NCI-H748 treated with DMSO at 0.1 percent for 48 hours (cell line): ENCODE measurements around the gene PNN.
"Not testable (repeated sequence)": the region's sequence is repeated elsewhere in the genome, so short reads cannot be mapped to it uniquely, and the experiment has no call there.

Experiments used
- DNase-seq: peaks from one replicate; lab custom pipeline; 2025; lab: John Stamatoyannopoulos, UW

The PNN gene

DNA sequence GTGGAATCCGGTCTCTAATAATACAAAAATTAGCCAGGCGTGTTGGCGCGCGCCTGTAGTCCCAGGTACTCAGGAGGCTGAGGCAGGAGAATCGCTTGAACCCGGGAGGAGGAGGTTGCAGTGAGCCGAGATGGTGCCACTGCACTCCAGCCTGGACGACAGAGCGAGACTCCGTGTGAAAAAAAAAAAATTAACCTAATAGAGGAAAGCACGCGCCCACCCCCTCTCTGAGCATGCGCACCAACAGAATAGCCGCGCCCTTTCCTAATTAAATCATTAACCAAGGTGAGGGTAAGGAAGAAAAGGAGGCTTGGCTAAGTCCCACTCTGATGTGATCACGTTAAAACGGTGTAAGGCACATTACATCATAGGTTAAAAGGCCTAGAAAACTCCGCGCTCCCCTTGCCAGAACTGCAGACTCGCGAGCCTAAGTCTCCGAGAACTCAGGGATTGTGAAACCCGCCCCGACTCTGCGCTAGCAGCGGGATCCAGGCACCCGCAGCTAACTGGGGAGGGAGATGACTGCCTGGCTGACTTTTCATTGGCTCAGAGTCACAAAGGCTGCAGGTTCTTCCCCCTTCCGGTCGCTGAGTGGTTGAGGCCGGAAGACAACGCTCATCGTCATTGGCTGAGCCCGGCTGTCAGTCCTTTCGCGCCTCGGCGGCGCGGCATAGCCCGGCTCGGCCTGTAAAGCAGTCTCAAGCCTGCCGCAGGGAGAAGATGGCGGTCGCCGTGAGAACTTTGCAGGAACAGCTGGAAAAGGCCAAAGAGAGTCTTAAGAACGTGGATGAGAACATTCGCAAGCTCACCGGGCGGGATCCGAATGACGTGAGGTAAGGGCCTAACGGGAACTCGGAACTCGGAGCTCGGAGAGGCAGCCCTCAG, at the start of gene PNN:
PNN (plus strand) TSS at position 695 of the 885 bp plus-strand sequence; CDS start at position 721, 26 bp downstream.
- peak; percentile 97 for DNase-seq

DNA sequence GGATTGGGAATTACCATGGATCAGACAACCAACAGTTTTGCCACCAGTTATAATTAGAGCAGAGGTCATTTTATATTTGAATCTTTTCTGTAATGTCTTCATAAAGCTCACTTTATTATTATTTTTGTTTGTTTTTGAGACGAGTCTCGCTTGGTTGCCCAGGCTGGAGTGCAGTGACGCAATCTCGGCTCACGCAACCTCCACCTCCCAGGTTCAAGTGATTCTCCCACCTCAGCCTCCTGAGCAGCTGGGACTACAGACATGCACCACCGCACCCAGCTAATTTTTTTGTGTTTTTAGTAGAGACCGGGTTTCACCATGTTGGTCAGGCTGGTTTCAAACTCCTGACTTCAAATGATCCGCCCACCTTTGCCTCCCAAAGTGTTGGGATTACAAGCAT, 37.2 kb upstream of the PNN start:
- not testable (repeated sequence) for DNase-seq

- DNase-seq, result no peak
Observed at GRCh38 chr14:39138440-39138839, 36.6 kb upstream of the PNN start.

DNA sequence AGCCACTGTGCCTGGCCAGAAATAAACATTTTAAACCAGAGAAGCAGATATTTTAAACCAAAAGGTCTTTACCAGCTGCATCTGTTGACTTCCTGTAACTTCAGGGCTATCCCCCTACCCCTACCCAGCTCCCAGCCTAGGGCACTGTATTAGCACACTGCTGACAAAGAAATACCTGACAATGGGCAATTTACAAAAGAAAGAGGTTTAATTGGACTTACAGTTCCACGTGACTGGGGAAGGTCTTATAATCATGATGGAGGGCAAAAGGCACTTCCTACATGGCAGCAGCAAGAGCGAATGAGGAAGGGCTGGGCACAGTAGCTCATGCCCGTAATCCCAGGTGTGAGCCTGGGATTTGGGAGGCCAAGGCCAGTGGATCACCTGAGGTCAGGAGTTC, 34.9 kb upstream of the PNN start:
- no peak for DNase-seq

DNA sequence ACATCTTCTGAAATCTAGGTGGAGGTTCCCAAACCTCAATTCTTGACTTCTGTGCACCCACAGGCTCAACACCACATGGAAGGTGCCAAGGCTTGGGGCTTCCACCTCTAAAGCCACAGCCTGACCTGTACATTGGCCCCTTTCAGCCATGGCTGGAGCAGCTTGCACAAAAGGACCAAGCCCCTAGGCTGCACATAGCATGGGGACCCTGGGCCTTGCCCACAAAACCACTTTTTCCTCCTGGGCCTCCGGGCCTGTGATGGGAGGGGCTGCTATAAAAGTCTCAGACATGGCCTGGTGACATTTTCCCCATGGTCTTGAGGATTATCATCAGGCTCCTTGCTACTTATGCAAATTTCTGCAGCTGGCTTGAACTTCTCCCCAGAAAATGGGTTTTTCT, 33.4 kb upstream of the PNN start:
- not testable (repeated sequence) for DNase-seq

DNA sequence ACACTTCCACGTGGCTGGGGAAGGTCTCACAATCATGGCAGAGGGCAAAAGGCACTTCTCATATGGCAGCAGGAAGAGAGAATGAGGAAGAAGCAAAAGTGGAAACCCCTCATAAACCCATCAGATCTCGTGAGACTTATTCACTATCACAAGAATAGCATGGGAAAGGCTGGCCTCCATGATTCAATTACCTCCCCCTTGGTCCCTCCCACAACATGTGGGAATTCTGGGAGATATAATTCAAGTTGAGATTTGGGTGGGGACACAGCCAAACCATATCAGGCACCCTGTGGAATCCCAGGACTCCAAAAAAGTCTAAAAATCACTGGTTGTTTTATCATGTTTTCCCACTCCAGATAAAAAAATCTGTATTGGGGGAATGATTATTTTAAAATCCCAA, 31.8 kb upstream of the PNN start:
- not testable (repeated sequence) for DNase-seq

DNA sequence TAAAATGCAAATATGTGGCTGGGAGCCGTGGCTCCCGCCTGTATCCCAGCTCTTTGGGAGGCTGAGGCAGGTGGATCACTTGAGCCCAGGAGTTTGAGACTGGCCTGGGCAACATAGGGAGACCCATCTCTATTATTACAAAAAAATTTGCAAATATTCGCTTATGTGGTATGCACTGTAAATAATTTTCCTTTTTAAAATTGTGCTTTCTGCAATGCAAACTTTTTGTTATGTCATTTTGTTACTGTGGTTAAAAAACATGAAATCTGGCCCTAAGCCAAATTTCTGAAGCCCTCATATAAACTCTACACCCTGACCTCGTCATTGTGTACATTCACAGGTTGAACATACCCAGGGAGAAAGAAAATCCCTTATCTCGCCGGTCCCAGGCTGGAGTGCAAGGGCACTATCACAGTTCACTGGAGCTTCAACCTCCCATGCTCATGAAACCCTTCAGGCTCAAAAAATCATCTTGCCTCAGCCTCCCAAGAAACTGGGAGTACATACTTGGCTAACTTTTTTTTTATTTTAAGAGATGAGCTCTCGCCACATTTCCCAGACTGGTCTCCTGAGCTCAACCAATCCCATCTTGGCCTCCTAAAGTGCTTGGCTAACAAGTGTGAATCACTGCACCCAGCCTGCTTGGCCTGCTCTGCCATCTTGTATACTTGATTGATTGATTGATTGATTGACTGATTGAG, 29.6 kb upstream of the PNN start:
- DNase-seq, result no peak

GRCh38 chr14:39154594-39155189, 20.4 kb upstream of the PNN start:
- DNase-seq, result no peak

DNA sequence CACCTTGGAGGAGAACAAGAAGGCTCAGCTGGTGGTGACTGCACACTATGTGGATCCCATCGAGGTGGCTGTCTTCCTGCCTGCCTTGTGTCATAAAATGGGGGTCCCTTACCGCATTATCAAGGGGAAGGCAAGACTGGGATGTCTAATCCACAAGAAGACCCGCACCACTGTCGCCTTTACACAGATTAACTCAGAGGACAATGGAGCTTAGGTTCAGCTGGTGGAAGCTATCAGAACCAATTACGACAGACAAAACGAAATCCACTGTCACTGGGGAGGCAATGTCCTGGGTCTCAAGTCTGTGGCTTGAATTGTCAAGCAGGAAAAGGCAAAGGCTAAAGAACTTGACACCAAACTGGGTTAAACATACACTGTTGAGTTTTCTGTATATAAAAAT, 17.6 kb upstream of the PNN start:
- DNase-seq, result no peak

GRCh38 chr14:39158222-39158858, 16.7 kb upstream of the PNN start:
- DNase-seq, result no peak

- DNase-seq, result no peak
Observed at GRCh38 chr14:39160494-39160893, 14.6 kb upstream of the PNN start.

- not testable (repeated sequence) for DNase-seq
Observed at GRCh38 chr14:39167797-39168320, 7.2 kb upstream of the PNN start.

- DNase-seq, result no peak
Observed at GRCh38 chr14:39168591-39168990, 6.5 kb upstream of the PNN start.

DNA sequence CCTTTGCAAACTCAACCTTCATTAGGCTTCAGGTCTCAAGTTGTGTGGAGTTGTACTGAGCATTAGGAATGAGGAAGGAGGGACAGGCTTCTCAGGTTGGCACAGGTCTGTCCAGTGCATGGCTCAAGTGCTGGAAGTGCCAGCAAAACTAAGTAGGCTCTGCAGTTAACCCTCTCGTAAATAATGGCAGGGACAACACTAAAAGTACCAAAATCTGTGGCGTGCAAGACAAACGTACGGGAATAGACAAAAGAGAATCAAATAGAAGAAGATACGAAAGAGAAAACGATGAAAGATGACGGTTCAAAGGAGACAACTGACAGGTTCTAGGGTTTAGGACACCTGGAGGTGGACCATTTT, 5.5 kb upstream of the PNN start:
- DNase-seq, result no peak

DNA sequence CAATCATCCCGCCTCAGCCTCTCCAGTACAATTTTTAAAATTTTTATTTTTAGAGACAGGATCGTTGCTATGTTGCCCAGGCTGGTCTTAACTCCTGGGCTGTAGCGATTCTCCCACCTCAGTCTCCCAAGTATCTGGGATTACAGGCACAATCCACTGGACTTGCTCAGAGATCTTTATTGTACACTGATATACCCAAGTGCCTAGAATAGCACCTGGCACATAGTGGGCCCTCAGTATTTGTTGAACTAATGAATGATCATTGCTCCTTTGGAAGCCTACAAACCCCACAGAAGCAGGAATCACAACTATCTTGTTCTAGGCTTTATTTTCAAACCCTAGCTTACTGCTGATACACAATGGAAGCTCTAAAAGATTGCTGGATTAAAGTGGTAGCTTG, 1.9 kb upstream of the PNN start:
- no peak for DNase-seq

GRCh38 chr14:39175445-39176262, 600 bp downstream of the PNN start:
- DNase-seq, result no peak

DNA sequence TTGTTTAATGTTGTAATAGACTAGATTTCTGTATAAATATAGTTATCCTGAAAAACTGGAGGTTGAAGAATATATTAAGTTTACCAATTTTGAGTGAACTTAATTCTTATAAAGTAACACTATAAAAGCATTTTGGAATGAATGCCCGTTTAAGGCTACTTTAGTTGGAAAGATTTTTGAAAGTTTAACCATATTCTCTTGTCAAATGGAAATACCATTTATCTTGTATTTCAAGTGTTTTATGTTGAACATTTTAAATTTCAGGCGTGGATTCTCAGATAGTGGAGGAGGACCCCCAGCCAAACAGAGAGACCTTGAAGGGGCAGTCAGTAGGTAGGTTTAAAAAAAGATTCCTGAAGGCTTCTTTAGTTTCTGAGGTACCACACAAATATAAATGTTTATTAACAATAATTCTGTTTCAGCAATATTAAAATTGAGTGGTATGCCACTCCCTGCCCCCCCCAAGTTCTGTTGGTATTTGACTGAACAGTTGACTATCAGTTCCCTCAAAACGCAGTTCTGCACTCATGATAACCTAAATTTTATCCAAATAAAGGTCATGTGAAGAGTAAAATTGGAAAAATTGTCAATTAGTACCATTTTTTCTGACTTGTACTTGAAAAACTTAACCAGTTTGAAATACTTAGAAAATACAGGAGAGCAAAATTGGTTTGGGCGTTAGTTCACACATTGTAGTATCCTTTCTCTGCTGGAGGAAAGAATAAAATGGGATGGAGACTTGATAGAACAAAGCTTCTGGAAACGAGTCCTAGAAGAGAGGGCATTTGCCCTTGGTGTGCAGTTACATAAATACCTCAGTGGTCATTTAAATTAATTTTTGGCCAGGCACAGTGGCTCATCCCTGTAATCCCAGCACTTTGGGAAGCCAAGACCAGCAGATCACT, 1.5 kb downstream of the PNN start:
- no peak for DNase-seq

GRCh38 chr14:39177168-39177545, 2.1 kb downstream of the PNN start:
- no peak for DNase-seq

DNA sequence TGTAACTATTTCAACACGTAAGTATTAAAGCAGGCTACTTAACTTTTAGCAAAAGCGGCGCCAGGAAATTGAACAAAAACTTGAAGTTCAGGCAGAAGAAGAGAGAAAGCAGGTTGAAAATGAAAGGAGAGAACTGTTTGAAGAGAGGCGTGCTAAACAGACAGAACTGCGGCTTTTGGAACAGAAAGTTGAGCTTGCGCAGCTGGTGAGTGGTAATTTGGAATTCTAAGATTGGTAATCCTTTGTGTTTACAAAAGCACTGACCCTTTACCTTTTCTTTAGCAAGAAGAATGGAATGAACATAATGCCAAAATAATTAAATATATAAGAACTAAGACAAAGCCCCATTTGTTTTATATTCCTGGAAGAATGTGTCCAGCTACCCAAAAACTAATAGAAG, 4.0 kb downstream of the PNN start:
- no peak for DNase-seq

DNA sequence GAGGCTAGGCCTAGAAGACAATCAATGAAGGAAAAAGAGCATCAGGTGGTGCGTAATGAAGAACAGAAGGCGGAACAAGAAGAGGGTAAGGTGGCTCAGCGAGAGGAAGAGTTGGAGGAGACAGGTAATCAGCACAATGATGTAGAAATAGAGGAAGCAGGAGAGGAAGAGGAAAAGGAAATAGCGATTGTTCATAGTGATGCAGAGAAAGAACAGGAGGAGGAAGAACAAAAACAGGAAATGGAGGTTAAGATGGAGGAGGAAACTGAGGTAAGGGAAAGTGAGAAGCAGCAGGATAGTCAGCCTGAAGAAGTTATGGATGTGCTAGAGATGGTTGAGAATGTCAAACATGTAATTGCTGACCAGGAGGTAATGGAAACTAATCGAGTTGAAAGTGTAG, 5.5 kb downstream of the PNN start:
- DNase-seq, result no peak
